Measurements from ENCODE around the gene ZNF443.
"Not testable (repeated sequence)": the region's sequence is repeated elsewhere in the genome, so short reads cannot be mapped to it uniquely, and the experiment has no call there.

The ZNF443 gene

DNA sequence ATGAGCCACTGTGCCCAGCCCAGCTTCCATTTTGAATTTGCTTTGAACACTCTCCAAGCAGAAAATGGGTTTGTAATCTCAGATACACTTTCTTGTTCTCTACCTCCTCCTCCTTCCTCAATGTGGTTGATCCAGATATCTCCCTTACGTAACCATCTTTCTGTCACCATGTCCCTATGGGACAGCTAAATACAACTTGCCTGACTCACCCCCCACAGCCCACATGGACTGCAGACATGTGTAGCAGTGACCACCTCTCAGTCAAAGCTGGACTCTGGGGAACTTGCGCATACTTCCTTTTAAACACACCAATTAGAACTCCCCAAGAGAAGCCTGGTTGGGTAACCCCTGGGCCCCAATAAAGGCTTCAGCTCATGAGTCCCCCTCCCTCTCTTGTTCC lies 28.9 kb downstream of the ZNF443 start:
- no peak for DNase-seq

- peak; percentile 93 for DNase-seq
Measured at GRCh38 chr19:12400633-12401502, 40.0 kb downstream of the ZNF443 start, which contains the start of gene ZNF799. TSS of gene ZNF799 (minus strand) at chr19:12401271. CDS start at chr19:12401070, 201 bp downstream.

GRCh38 chr19:12399901-12400632 lies 40.8 kb downstream of the ZNF443 start:
- DNase-seq = not testable (repeated sequence)

DNA sequence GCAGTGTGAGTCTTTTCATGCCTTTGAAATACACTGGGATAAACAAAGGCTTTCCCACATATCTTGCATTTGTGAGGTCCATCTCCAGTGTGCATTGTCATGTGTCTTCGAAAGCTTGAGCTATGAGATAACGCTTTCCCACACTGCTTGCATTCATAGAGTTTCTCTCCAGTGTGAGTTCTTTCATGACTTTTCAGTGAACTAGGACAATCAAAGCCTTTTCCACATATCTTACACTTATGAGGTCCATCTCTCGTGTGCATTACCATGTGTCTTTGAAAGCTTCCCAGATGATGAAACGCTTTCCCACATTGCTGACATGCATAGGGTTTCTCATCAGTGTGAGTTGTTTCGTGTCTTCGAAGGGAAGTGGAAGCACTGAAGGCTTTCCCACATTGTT lies 49.7 kb downstream of the ZNF443 start:
- not testable (repeated sequence) for DNase-seq

DNA sequence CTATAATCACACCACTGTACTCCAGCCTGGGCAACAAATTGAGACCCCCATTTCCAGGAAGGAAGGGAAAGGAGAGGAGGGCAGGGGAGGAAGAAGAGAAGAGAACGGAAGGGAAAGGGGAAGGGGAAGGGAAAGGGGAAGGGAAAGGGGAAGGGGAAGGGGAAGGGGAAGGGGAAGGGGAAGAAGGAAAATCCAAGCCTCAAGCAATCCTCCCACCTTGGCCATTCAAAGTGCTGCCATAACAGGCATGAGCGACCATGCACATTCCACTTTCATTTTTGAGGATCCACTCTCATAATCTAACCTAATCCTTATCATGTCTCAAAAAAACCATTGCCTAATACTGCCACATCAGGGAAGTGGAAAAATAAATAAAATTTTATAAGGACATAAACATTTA lies 54.5 kb downstream of the ZNF443 start:
- DNase-seq = not testable (repeated sequence)

DNA sequence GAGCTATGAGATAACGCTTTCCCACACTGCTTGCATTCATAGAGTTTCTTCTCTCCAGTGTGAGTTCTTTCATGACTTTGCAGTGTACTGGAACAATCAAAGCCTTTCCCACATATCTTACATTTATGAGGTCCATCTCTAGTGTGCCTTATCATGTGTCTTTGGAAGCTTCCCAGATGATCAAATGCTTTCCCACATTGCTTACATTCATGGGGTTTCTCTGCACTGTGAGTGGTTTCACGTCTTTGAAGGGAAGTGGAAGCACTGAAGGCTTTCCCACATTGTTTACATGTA lies 60.4 kb downstream of the ZNF443 start:
- no peak for DNase-seq

DNA sequence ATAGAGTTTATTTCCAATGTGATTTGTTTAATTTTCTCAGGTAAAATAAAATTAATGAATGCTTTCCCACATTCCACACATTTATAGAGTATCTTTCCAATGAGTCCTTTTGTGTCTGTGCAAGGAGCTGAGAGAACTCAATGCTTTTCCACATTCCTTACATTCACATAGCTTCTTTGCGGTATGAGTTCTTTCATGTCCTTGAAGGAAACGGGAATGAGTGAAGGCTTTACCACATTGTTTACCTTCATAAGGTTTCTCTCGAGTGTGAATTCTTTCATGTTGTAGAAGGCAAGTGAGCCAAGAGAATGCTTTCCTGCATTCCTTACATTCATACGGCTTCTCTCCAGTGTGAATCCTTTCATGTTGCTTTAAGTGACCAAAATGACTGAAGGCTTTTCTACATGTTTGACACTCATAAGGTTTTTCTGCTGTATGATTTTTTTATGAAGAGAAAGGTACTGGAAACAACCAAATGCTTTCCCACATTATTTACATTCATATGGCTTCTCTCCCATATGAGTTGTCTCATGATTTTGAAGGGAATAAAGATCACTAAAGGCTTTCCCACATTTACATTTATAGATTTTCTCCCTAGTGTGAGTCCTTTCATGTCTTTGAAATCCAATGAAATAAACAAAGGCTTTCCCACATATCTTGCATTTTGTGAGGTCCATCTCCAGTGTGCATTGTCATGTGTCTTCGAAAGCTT lies 60.9 kb downstream of the ZNF443 start:
- no peak for DNase-seq

All from fibroblast of skin of right quadriceps (primary cell).